H1 (cell line): Measurements from ENCODE around the gene MYOC. TPM values are rescaled to one million over a fixed set of nuclear protein-coding genes. Genes with fewer than 3 reads are reported as not detected.

Experiments used
- CTCF ChIA-PET: fragments of 300-600 bp; sonication (Branson Sonifier 250); formaldehyde crosslinking; loops from one replicate; lab custom pipeline; 2021; ENCODE audit not compliant: partially characterized antibody; lab: Charles Lee
- POLR2A ChIA-PET: fragments of 300-600 bp; sonication (Branson Sonifier 250); formaldehyde crosslinking; loops from one replicate; lab custom pipeline; 2021; ENCODE audit warnings: inconsistent platforms; ENCODE audit not compliant: partially characterized antibody; lab: Charles Lee
- DNase-seq, 2 experiments: peaks; one replicate each; pipeline versions ENCODE4 v3.0.0 to v3.0.0-alpha.2; 2010 to 2022; ENCODE audit warnings: low spot score in 2 of 2, low read depth in 1 of 2, mixed read lengths in 1 of 2
- FAIRE-seq: peaks from 2 replicates; lab custom pipeline; 2011; peaks lifted over from hg19 to GRCh38; lab: Jason Lieb, UNC
- H2AFZ ChIP-seq: 2 replicates; pipeline ENCODE4 v1.8.1; 2012; ENCODE audit warnings: low read length, inconsistent platforms
- H2AK5ac ChIP-seq: 2 replicates; pipeline ENCODE4 v1.6.1; 2013; ENCODE audit warnings: low read depth, low read length
- H2BK120ac ChIP-seq: replicated peaks from 2 replicates; pipeline ENCODE3; 2013; ENCODE audit warnings: low read depth, low read length, inconsistent platforms
- H2BK12ac ChIP-seq: 2 replicates; pipeline ENCODE4 v1.6.1; 2013; ENCODE audit warnings: low read depth, low read length
- H2BK15ac ChIP-seq: 2 replicates; pipeline ENCODE4 v1.6.1; 2013; ENCODE audit warnings: low read length
- H2BK20ac ChIP-seq: 2 replicates; pipeline ENCODE4 v1.6.1; 2013; ENCODE audit warnings: low read length
- H2BK5ac ChIP-seq: 2 replicates; pipeline ENCODE4 v1.6.1; 2013; ENCODE audit warnings: low read depth, low read length
- H3K14ac ChIP-seq: 2 replicates; pipeline ENCODE4 v1.6.1; 2013; ENCODE audit warnings: inconsistent platforms; ENCODE audit not compliant: insufficient read length
- H3K18ac ChIP-seq: 2 replicates; pipeline ENCODE4 v1.6.1; 2013; ENCODE audit warnings: low read length; ENCODE audit errors: extremely low read depth
- H3K23ac ChIP-seq: 2 replicates; pipeline ENCODE4 v1.6.1; 2013; ENCODE audit warnings: inconsistent platforms; ENCODE audit not compliant: insufficient read length
- H3K23me2 ChIP-seq: 2 replicates; pipeline ENCODE4 v1.6.1; 2013; ENCODE audit warnings: low read depth, low read length
- H3K27ac ChIP-seq: 2 replicates; pipeline ENCODE4 v1.6.1; 2011; ENCODE audit warnings: low read depth, low read length, inconsistent platforms
- H3K27me3 ChIP-seq, 4 experiments: replicated peaks in 1 of 4; 1 replicate in 1 of 4; 2 replicates in 3 of 4; pipeline versions ENCODE4 v1.6.1 to v1.8.1; 2011 to 2013; ENCODE audit warnings: low read length in 3 of 4, mild to moderate bottlenecking in 3 of 4, inconsistent platforms in 2 of 4, mixed read lengths in 2 of 4, moderate library complexity in 1 of 4; ENCODE audit not compliant: control insufficient read depth in 3 of 4, insufficient read depth in 3 of 4; ENCODE audit errors: extremely low read depth in 1 of 4
- H3K36me3 ChIP-seq, 4 experiments: 2 replicates each; pipeline versions ENCODE4 v1.6.1 to v1.8.1; 2011 to 2013; ENCODE audit warnings: mild to moderate bottlenecking in 4 of 4, low read length in 3 of 4, moderate library complexity in 2 of 4, control low read depth in 1 of 4, inconsistent platforms in 1 of 4; ENCODE audit not compliant: insufficient read depth in 4 of 4, control insufficient read depth in 2 of 4
- H3K4ac ChIP-seq: replicated peaks from 2 replicates; pipeline ENCODE3; 2013; ENCODE audit warnings: low read length, low read depth, mixed read lengths, inconsistent platforms; ENCODE audit not compliant: insufficient read length
- H3K4me1 ChIP-seq, 4 experiments: replicated peaks in 1 of 4; 1 replicate in 1 of 4; 2 replicates in 3 of 4; pipeline versions ENCODE4 v1.6.1 to v1.8.1; 2011 to 2013; ENCODE audit warnings: low read length in 3 of 4, inconsistent platforms in 2 of 4, mixed read lengths in 1 of 4; ENCODE audit not compliant: insufficient read depth in 4 of 4, control insufficient read depth in 3 of 4
- H3K4me2 ChIP-seq, 2 experiments: 2 replicates each; pipeline versions ENCODE4 v1.6.1 to v1.8.1; 2011 to 2013; ENCODE audit warnings: low read depth in 2 of 2, low read length in 2 of 2, control low read depth in 1 of 2, inconsistent platforms in 1 of 2, mild to moderate bottlenecking in 1 of 2; ENCODE audit not compliant: insufficient read depth in 1 of 2
- H3K4me3 ChIP-seq, 4 experiments: fragments of 200-600, 300-600 bp in 1 of 4; sonication (generic), shearing (Covaris generic), sonication (Bioruptor Twin) in 1 of 4; 2 replicates each; pipeline versions ENCODE4 v1.5.1 to v1.8.1; 2011 to 2016; ENCODE audit warnings: low read length in 4 of 4, low read depth in 3 of 4, control low read depth in 2 of 4, inconsistent platforms in 2 of 4, mild to moderate bottlenecking in 2 of 4, mixed read lengths in 1 of 4, moderate library complexity in 1 of 4; ENCODE audit not compliant: insufficient read depth in 2 of 4; ENCODE audit errors: extremely low read depth in 1 of 4
- H3K56ac ChIP-seq: replicated peaks from 2 replicates; pipeline ENCODE3; 2013; ENCODE audit warnings: low read depth, mild to moderate bottlenecking, mixed read lengths, low read length, inconsistent platforms; ENCODE audit not compliant: insufficient read length
- H3K79me1 ChIP-seq: 2 replicates; pipeline ENCODE4 v1.6.1; 2013; ENCODE audit warnings: low read depth, low read length, control low read depth
- H3K79me2 ChIP-seq, 2 experiments: 2 replicates each; pipeline versions ENCODE4 v1.6.1 to v1.8.1; 2012 to 2013; ENCODE audit warnings: low read length in 2 of 2, mild to moderate bottlenecking in 2 of 2, inconsistent platforms in 1 of 2; ENCODE audit not compliant: insufficient read depth in 2 of 2, control insufficient read depth in 1 of 2
- H3K9ac ChIP-seq, 4 experiments: replicated peaks in 1 of 4; 1 replicate in 1 of 4; 2 replicates in 3 of 4; pipeline versions ENCODE4 v1.6.1 to v1.8.1; 2011 to 2013; ENCODE audit warnings: low read depth in 3 of 4, low read length in 3 of 4, control low read depth in 2 of 4, mild to moderate bottlenecking in 2 of 4, moderate library complexity in 2 of 4, inconsistent platforms in 1 of 4; ENCODE audit errors: extremely low read depth in 1 of 4
- H3K9me3 ChIP-seq, 2 experiments: 2 replicates each; pipeline versions ENCODE4 v1.6.1 to v1.8.1; 2012 to 2013; ENCODE audit warnings: mild to moderate bottlenecking in 2 of 2, moderate library complexity in 2 of 2, control low read depth in 1 of 2, inconsistent platforms in 1 of 2, low read depth in 1 of 2, low read length in 1 of 2, mixed read lengths in 1 of 2; ENCODE audit not compliant: insufficient read depth in 2 of 2
- H4K20me1 ChIP-seq, 2 experiments: replicated peaks in 1 of 2; 2 replicates each; pipeline versions ENCODE3 to v1.8.1; 2011 to 2013; ENCODE audit warnings: inconsistent platforms in 2 of 2, low read length in 2 of 2, mild to moderate bottlenecking in 1 of 2; ENCODE audit not compliant: insufficient read depth in 2 of 2, control insufficient read depth in 1 of 2
- H4K5ac ChIP-seq: 2 replicates; pipeline ENCODE4 v1.6.1; 2013; ENCODE audit warnings: low read length, low read depth, mixed read lengths, inconsistent platforms; ENCODE audit not compliant: insufficient read length
- H4K8ac ChIP-seq: 2 replicates; pipeline ENCODE4 v1.8.0; 2013; ENCODE audit warnings: mild to moderate bottlenecking, moderate library complexity, low read length, inconsistent platforms; ENCODE audit not compliant: insufficient read depth; ENCODE audit errors: extremely low read depth
- H4K91ac ChIP-seq: replicated peaks from 2 replicates; pipeline ENCODE3; 2013; ENCODE audit warnings: low read length, mixed read lengths, inconsistent platforms; ENCODE audit not compliant: insufficient read length
- CBX5 ChIP-seq: fragments of 300-800, 300-1000 bp; sonication (generic); IDR thresholded peaks from 2 replicates; pipeline ENCODE4 v1.7.1; 2016; ENCODE audit warnings: antibody characterized with exemption, low read length, low read depth
- CHD2 ChIP-seq: IDR thresholded peaks from 2 replicates; pipeline ENCODE4 v1.6.1; 2012; ENCODE audit warnings: low read length, improper control_type of control experiment
- HDAC6 ChIP-seq: IDR thresholded peaks from one replicate; pipeline ENCODE4 v1.7.1; 2012; ENCODE audit warnings: low read depth, mild to moderate bottlenecking, inconsistent platforms, low read length, moderate library complexity
- POLR2A ChIP-seq, 2 experiments: IDR thresholded peaks; 1 replicate in 1 of 2; 2 replicates in 1 of 2; pipeline ENCODE4 v1.6.1; 2011; ENCODE audit warnings: low read depth in 2 of 2, low read length in 2 of 2, mild to moderate bottlenecking in 2 of 2; ENCODE audit errors: control extremely low read depth in 1 of 2
- POLR2AphosphoS5 ChIP-seq: IDR thresholded peaks from 2 replicates; pipeline ENCODE4 v1.6.1; 2011; ENCODE audit warnings: low read depth, low read length
- RXRA ChIP-seq: IDR thresholded peaks from 2 replicates; pipeline ENCODE4 v1.6.1; 2011; ENCODE audit warnings: low read depth, mild to moderate bottlenecking, low read length, moderate library complexity; ENCODE audit not compliant: insufficient read depth
- SAP30 ChIP-seq: fragments of 300-600 bp; sonication (generic); IDR thresholded peaks from 2 replicates; pipeline ENCODE4 v1.7.1; 2012; ENCODE audit warnings: low read length, moderate library complexity, mild to moderate bottlenecking, inconsistent platforms; ENCODE audit not compliant: insufficient read depth, insufficient replicate concordance
- SP4 ChIP-seq: IDR thresholded peaks from 2 replicates; pipeline ENCODE4 v1.6.1; 2012; ENCODE audit warnings: low read length, inconsistent platforms
- TBP ChIP-seq: IDR thresholded peaks from 2 replicates; pipeline ENCODE4 v1.6.1; 2011; ENCODE audit warnings: low read depth, low read length, improper control_type of control experiment
- TEAD4 ChIP-seq: IDR thresholded peaks from 2 replicates; pipeline ENCODE4 v1.6.1; 2012; ENCODE audit warnings: low read depth, low read length, inconsistent platforms, mixed read lengths
- WGBS, 2 experiments: shearing (Covaris generic) in 1 of 2; methylation state at CpG; one replicate each; pipeline versions ENCODE4 v1.1.6 to v1.1.7; 2013 to 2015; ENCODE audit warnings: low lambda C conversion rate in 2 of 2, mixed read lengths in 2 of 2, inconsistent platforms in 1 of 2, low coverage in 1 of 2, missing lambda C conversion rate in 1 of 2; ENCODE audit not compliant: insufficient replicate concordance in 2 of 2, insufficient coverage in 1 of 2, insufficient read length in 1 of 2; ENCODE audit errors: extremely low coverage in 1 of 2, missing lambda C conversion rate in 1 of 2; 5-methylcytosine and 5-hydroxymethylcytosine counted together
- polyA plus RNA-seq, 7 experiments: library from polyadenylated mRNA; depleted of rRNA in 3 of 7; stranded (reverse) in 5 of 7; unstranded in 2 of 7; fragments of >200 nt in 5 of 7; fragments of 200-250 nt in 2 of 7; gene quantifications; 1 replicate in 5 of 7; 2 replicates in 1 of 7; 4 replicates in 1 of 7; pipeline versions ENCODE4 v1.2.1 to v1.2.3, GENCODE V29; 2011 to 2013; ENCODE audit warnings: missing spikeins in 2 of 7, mixed read lengths in 2 of 7
- total RNA-seq: library from RNA; stranded (reverse); fragmentation: NEBNext Ultra II Directional; extraction: Animal tissue kit (Norgen Biotek cat#: 25700); gene quantifications from 2 replicates; pipeline ENCODE4 v1.2.1, GENCODE V29; 2021

Gene MYOC
- total and polyA plus RNA-seq, 2 of the 8 experiments (the other 6 are each of a cell fraction or from before 2014, with no cell fraction given): not detected

DNA sequence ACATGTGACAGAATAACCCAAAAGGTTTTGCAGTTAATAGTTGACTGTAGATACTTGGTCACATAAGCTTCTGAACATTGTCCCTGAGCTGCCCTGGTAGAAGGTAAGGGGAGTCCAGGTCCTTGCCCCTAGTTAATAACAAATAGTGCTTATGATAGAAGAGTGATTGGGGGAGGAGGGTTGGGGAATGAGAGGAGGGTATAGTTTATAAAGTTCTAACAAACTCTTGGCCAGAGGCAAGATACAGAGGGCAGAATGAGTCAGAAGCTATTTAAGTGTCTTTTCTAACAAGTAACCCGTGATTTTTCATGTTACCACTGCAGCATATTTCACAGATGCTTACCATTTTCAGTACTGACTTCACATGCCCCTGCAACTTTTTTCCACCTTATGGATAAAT is 57.2 kb downstream of the MYOC start:
- Histone ChIP-seq H3K27me3 (no peaks in the 10 kb centered on the region), H4K20me1 (no peaks in the 10 kb centered on the region), H3K4me2 (no peak overlapping the region), H2AK5ac (no peak overlapping the region), H2BK20ac (no peak overlapping the region), H4K91ac (no peak overlapping the region), H3K27ac (no peak overlapping the region), H3K79me1 (no peaks in the 10 kb centered on the region), H3K36me3 (peaks cover 11 to 33% (median 24%) of the 10 kb centered on the region in 4 experiments), H3K4me1 (no peaks in the 10 kb centered on the region), H3K56ac (no peak overlapping the region), H3K9me3 (no peaks in the 10 kb centered on the region), H4K8ac (no peak overlapping the region), H3K23me2 (no peaks in the 10 kb centered on the region), H3K79me2 (no peaks in the 10 kb centered on the region), H3K14ac (no peak overlapping the region), H3K23ac (no peak overlapping the region), H2BK5ac (no peak overlapping the region), H2BK120ac (no peak overlapping the region), H2BK15ac (no peak overlapping the region), H2BK12ac (no peak overlapping the region), H3K4me3 (no peak overlapping the region), H4K5ac (no peak overlapping the region), H3K4ac (no peak overlapping the region), H3K18ac (no peak overlapping the region), H2AFZ (no peak overlapping the region), H3K9ac (no peak overlapping the region)
- DNase-seq (no peak), FAIRE-seq (no peak)
- ChIA-PET POLR2A (interaction anchor here (0.9 to 3.3 kb wide), 4 partner anchors 9 to 35 kb away, joined by 3 to 10 read pairs (median 3); no protein-coding TSS in a partner anchor), CTCF (interaction anchor here (1.3 to 1.5 kb wide), 4 partner anchors 10 to 80 kb away, joined by 3 to 5 read pairs (median 4); no protein-coding TSS in a partner anchor)
- 96% methylated on average over 1 of the region's 1 CpG; no CpG with 5 or more reads in 1 of the 2 experiments for WGBS, 2 experiments
- TF ChIP-seq TBP (no peak), CBX5 (no peak), RXRA (no peak), TEAD4 (no peak), HDAC6 (no peak), SAP30 (no peak), SP4 (no peak), POLR2AphosphoS5 (no peak), POLR2A (IDR thresholded peaks at IDR 0.05; ENCODE audit: control extremely low read depth in 1 of 2, low read depth in 2 of 2, low read length in 2 of 2) (no peak), CHD2 (no peak)
